Small intestine (tissue), 7 donors: ENCODE data around the gene RPS16. TPM values are rescaled to one million over a fixed set of nuclear protein-coding genes. Genes with fewer than 3 reads are reported as not detected.

ENCODE experiments used
- DNase-seq, 2 donors: peaks; one replicate each; pipeline versions ENCODE4 v3.0.0 to v3.0.0-alpha.2; 2013
- FAIRE-seq: peaks from 2 replicates; lab custom pipeline; 2012; peaks lifted over from hg19 to GRCh38; lab: Jason Lieb, UNC
- H3K27ac ChIP-seq, 3 donors: one replicate each; pipeline ENCODE4 v1.5.1; 2013; ENCODE audit warnings: low read length in 2 of 3, mild to moderate bottlenecking in 2 of 3, control low read depth in 1 of 3, inconsistent platforms in 1 of 3, low read depth in 1 of 3, moderate library complexity in 1 of 3
- H3K27me3 ChIP-seq, 3 donors: one replicate each; pipeline ENCODE4 v1.6.1; 2013; ENCODE audit warnings: low read length in 3 of 3, inconsistent platforms in 1 of 3; ENCODE audit not compliant: control insufficient read depth in 3 of 3, insufficient read depth in 3 of 3
- H3K36me3 ChIP-seq, 3 donors: one replicate each; pipeline ENCODE4 v1.6.1; 2013; ENCODE audit warnings: low read length in 3 of 3, inconsistent platforms in 1 of 3, low read depth in 1 of 3, mild to moderate bottlenecking in 1 of 3, moderate library complexity in 1 of 3; ENCODE audit not compliant: control insufficient read depth in 3 of 3, insufficient read depth in 2 of 3
- H3K4me1 ChIP-seq, 3 donors: one replicate each; pipeline ENCODE4 v1.6.1; 2013; ENCODE audit warnings: low read length in 2 of 3, inconsistent platforms in 1 of 3, low read depth in 1 of 3, mild to moderate bottlenecking in 1 of 3, moderate library complexity in 1 of 3; ENCODE audit not compliant: control insufficient read depth in 3 of 3, insufficient read depth in 2 of 3
- H3K4me3 ChIP-seq, 3 donors: one replicate each; pipeline ENCODE4 v1.5.1; 2013; ENCODE audit warnings: low read length in 3 of 3, control low read depth in 1 of 3, inconsistent platforms in 1 of 3, low read depth in 1 of 3, mild to moderate bottlenecking in 1 of 3, moderate library complexity in 1 of 3
- H3K9me3 ChIP-seq, 2 donors: one replicate each; pipeline ENCODE4 v1.6.1; 2013; ENCODE audit warnings: low read depth in 1 of 2, low read length in 1 of 2; ENCODE audit not compliant: control insufficient read depth in 2 of 2, insufficient read depth in 1 of 2
- WGBS, 3 donors: extraction: QIAGEN DNeasy Blood & Tissue Kit; methylation state at CpG; one replicate each; pipeline ENCODE4 v1.1.7; 2013; 5-methylcytosine and 5-hydroxymethylcytosine counted together
- polyA plus RNA-seq, 4 donors: library from polyadenylated mRNA; stranded (reverse) in 3 of 4; unstranded in 1 of 4; fragments of 200-250 nt in 3 of 4; fragments of 120-200 nt in 1 of 4; gene quantifications; one replicate each; pipeline versions ENCODE4 v1.2.1 to v1.2.3, GENCODE V29; 2013
- donor health status: healthy with polysubstance abuse.
- donor health status: control.
- donor health status: control.
- donor health status: Bipolar disorder and iron deficiency.
- donor health status: healthy.

Gene RPS16
- polyA plus RNA-seq, 4 donors: 1,341 to 3,643 (median 2,485) TPM

DNA sequence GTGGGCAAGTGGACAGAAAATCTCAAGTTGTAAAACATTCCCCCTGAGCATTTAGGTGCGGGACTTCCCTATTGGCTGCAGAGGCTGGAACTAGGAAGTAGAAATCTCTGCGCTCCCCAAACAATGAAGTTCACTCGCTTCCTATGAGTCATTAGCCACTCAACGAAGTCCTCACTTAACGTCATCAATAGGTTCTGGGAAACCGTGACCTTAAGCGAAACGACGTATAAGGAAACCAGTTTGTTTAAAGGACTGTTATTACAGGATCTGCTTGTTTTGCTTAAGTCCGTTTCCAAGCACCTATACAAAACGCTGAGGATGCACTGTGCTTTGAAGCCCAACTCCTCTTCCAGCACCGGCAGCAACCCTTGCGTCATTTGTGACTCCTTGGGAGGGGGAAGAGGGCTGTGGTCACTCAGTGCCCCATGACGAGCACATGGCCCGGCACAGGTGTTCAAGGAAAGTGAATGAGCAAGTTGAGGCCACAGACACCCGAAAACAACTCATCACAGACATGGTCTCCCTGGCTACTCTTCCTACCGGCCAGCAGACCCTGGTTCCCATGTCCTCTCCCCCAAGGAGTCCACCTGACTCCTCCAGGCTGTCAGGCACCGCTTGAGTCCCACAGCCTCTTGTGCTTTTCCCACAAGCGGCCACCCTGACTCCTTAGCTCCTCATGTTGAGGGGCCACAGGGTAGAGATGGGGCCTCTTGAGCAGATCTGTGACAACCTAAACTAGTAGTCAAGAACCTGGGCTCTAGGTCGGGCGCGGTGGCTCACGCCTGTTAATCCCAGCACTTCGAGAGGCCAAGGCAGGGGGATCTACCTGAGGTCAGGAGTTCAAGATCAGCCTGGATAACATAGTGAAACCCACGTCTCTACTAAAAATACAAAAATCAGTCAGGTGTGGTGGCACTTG, 4.8 kb downstream of the RPS16 start:
- FAIRE-seq (no peak), DNase-seq (peak; percentile 36 to 38)
- Histone ChIP-seq H3K36me3 (peaks cover 5 to 38% (median 6%) of the 10 kb centered on the region in 3 donors), H3K4me1 (peaks cover 2 to 20% (median 14%) of the 10 kb centered on the region in 3 donors), H3K27me3 (no peaks in the 10 kb centered on the region), H3K4me3 (no peak overlapping the region), H3K27ac (peak overlapping the region; percentile 53 to 99 (median 56)), H3K9me3 (no peaks in the 10 kb centered on the region)
- 48 to 65% (median 51%) methylated on average over 25 of the region's 25 CpGs for WGBS, 3 donors

DNA sequence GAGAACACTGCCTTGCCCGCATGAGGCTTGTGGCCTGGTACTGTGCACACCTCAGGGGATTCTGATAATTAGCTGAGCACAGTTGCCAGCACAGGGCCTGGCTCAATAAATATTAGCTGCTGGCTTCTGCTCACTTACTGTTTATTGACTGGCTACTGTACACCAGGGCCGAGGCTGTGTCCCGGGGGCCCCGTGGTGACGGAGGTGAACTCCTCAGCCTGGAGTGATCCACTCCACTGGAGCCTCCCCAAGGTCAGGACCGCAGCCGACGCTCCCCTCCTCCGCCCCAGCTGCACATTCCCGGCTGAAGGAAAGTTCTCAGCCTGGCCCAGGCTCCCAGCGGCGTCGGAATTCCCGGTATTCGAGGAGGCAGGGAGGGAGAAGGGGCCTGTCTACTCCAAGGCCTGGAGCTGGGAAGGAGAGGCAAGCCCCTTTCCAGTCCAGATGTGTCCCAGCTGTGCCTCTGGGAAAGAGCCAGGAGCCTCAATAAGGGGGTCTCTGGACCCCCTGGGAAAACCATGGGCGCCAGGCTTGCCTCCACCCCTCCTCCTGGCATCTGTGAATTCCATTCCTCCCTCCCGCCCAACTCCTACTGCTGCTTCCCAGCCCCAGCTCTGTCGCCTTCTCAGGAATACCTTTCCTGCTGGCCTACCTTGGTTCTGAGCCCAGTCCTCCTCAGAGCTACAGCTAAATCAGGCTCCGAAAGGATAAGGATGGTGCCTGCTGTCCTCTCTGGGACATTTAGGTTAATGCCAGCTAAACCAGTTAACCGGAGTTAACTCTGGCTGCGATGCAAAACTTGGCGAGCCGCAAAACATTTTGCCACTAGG, 7.3 kb downstream of the RPS16 start:
- Histone ChIP-seq H3K4me3 (no peak overlapping the region), H3K36me3 (peaks cover 4 to 42% (median 6%) of the 10 kb centered on the region in 3 donors), H3K27ac (peak overlapping the region in 2 of 3 donors; percentile 58 to 84), H3K27me3 (no peaks in the 10 kb centered on the region), H3K9me3 (no peaks in the 10 kb centered on the region), H3K4me1 (peaks cover 0 to 10% (median 5%) of the 10 kb centered on the region in 3 donors)
- FAIRE-seq (no peak), DNase-seq (peak; percentile 18 to 73)
- WGBS, 3 donors: 28 to 36% (median 30%) methylated on average over 21 to 23 of the region's 23 CpGs

- WGBS, 3 donors: 88 to 90% (median 89%) methylated on average over 11 of the region's 11 CpGs
- H3K27me3 ChIP-seq: no peaks in the 10 kb centered on the region
- H3K4me3 ChIP-seq: no peak overlapping the region
- DNase-seq: no peak
- H3K4me1 ChIP-seq: peaks cover 0 to 10% (median 5%) of the 10 kb centered on the region in 3 donors
- no peak for FAIRE-seq
- no peaks in the 10 kb centered on the region for H3K9me3 ChIP-seq
- peaks cover 0 to 42% (median 2%) of the 10 kb centered on the region in 3 donors for H3K36me3 ChIP-seq
- peak overlapping the region in 1 of 3 donors; percentile 84 for H3K27ac ChIP-seq
These were observed 8.0 kb downstream of the RPS16 start for GRCh38 chr19:39427707-39428106.

- Histone ChIP-seq H3K36me3 (peaks cover 0 to 38% (median 0%) of the 10 kb centered on the region in 3 donors), H3K27me3 (no peaks in the 10 kb centered on the region), H3K4me1 (peaks cover 0 to 10% (median 4%) of the 10 kb centered on the region in 3 donors), H3K4me3 (no peak overlapping the region), H3K9me3 (no peaks in the 10 kb centered on the region), H3K27ac (no peak overlapping the region)
- DNase-seq (no peak), FAIRE-seq (no peak)
- WGBS, 3 donors: 58 to 65% (median 65%) methylated on average over 5 of the region's 5 CpGs
These were observed 9.6 kb downstream of the RPS16 start for GRCh38 chr19:39426170-39426569.

DNA sequence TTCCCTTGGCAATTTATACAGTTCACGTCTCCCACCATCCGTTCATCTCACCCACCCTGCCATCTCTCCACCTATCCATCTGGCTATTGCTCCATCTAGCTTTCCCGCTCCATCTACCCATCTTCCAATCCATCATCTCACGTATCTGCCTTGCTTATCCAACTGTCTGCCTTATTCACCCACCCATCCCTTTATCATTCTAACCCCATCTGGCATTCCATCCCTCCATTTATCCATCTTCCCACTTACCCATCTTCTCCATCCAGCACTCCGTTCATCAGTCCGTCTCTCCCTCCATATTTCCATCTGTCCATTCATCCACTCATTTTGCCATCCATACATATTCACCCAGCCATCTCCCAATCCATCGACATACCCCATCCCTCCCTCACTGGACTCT, 10.0 kb downstream of the RPS16 start:
- Histone ChIP-seq H3K4me3 (no peak overlapping the region), H3K9me3 (no peaks in the 10 kb centered on the region), H3K36me3 (peaks cover 0 to 35% (median 0%) of the 10 kb centered on the region in 3 donors), H3K27ac (no peak overlapping the region), H3K4me1 (peaks cover 0 to 10% (median 0%) of the 10 kb centered on the region in 3 donors), H3K27me3 (no peaks in the 10 kb centered on the region)
- 87 to 91% (median 89%) methylated on average over 7 of the region's 7 CpGs for WGBS, 3 donors
- no peak for FAIRE-seq
- DNase-seq: no peak

GRCh38 chr19:39424934-39425333, 10.8 kb downstream of the RPS16 start:
- H3K4me1 ChIP-seq: peaks cover 0 to 10% (median 0%) of the 10 kb centered on the region in 3 donors
- H3K27ac ChIP-seq: no peak overlapping the region
- FAIRE-seq (no peak), DNase-seq (no peak)
- no peak overlapping the region for H3K4me3 ChIP-seq
- H3K9me3 ChIP-seq: no peaks in the 10 kb centered on the region
- H3K27me3 ChIP-seq: no peaks in the 10 kb centered on the region
- WGBS, 3 donors: 82 to 85% (median 83%) methylated on average over 14 to 16 of the region's 16 CpGs
- H3K36me3 ChIP-seq: peaks cover 0 to 40% (median 0%) of the 10 kb centered on the region in 3 donors

GRCh38 chr19:39423258-39424086, 12.3 kb downstream of the RPS16 start:
- Histone ChIP-seq H3K36me3 (peaks cover 0 to 46% (median 0%) of the 10 kb centered on the region in 3 donors), H3K27me3 (no peaks in the 10 kb centered on the region), H3K9me3 (no peaks in the 10 kb centered on the region), H3K27ac (no peak overlapping the region), H3K4me1 (peaks cover 0 to 6% (median 0%) of the 10 kb centered on the region in 3 donors), H3K4me3 (no peak overlapping the region)
- DNase-seq (no peak), FAIRE-seq (no peak)
- 86 to 89% (median 89%) methylated on average over 32 to 35 of the region's 35 CpGs for WGBS, 3 donors
